ENCODE data around the gene PTPN1. TPM values are rescaled to one million over a fixed set of nuclear protein-coding genes. Genes with fewer than 3 reads are reported as not detected.
A peak's percentile ranks its signal among the peaks of the same experiment; 100 is the strongest.

The PTPN1 gene
- total RNA-seq, 4 donors from 2014 or later, result 20.5 to 28.8 (median 24.9) TPM

DNA sequence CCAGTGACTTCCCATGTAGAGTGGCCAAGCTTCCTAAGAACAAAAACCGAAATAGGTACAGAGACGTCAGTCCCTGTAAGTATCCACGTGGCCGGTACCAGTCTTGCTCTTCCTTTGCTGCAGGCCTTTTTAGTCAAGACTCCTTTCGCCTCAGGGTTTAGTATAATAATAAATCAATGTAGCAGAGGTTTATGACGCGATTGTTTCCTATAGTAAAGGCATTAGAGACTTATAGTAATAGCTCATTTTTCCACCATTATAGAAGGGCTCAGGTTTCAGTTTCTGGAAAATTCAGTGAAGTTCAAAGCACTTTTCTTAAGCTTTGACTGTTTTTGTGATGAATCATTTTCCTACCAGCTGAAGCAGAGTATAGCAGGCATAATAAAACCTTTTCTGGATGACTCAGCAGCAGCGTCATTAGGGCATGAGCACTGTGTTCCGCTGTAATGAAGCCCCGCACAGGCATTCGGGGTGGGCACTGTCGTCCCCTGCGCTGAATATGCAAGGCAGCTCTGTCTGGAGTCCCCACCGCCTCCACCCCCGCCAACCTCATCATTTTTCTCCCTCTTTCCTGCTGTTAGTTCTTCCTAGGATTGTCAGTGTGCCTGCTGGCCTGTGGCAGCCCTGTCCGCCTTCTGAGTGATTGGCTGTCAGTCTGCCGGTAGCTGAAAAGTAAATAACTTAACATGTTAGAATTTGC is 51.3 kb downstream of the PTPN1 start:
- intact Hi-C loops (cut with DNase I), result no loop called here
- Histone ChIP-seq H3K27ac (no peak overlapping the region), H3K4me1 (peaks cover 4 to 36% of the 10 kb centered on the region in 2 donors), H3K4me3 (replicated peaks in 1 of 3) (no peak overlapping the region), H3K36me3 (no peaks in the 10 kb centered on the region), H3K9me3 (no peaks in the 10 kb centered on the region), H3K27me3 (no peaks in the 10 kb centered on the region)
- WGBS, 2 donors, result 91 to 92% methylated on average over 17 of the region's 17 CpGs
- no peak for TF ChIP-seq POLR2A (IDR thresholded peaks at IDR 0.05)
- TF ChIP-seq, protein P1, sequence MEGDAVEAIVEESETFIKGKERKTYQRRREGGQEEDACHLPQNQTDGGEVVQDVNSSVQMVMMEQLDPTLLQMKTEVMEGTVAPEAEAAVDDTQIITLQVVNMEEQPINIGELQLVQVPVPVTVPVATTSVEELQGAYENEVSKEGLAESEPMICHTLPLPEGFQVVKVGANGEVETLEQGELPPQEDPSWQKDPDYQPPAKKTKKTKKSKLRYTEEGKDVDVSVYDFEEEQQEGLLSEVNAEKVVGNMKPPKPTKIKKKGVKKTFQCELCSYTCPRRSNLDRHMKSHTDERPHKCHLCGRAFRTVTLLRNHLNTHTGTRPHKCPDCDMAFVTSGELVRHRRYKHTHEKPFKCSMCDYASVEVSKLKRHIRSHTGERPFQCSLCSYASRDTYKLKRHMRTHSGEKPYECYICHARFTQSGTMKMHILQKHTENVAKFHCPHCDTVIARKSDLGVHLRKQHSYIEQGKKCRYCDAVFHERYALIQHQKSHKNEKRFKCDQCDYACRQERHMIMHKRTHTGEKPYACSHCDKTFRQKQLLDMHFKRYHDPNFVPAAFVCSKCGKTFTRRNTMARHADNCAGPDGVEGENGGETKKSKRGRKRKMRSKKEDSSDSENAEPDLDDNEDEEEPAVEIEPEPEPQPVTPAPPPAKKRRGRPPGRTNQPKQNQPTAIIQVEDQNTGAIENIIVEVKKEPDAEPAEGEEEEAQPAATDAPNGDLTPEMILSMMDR (IDR thresholded peaks at IDR 0.05), result no peak
- DNase-seq, result no peak

DNA sequence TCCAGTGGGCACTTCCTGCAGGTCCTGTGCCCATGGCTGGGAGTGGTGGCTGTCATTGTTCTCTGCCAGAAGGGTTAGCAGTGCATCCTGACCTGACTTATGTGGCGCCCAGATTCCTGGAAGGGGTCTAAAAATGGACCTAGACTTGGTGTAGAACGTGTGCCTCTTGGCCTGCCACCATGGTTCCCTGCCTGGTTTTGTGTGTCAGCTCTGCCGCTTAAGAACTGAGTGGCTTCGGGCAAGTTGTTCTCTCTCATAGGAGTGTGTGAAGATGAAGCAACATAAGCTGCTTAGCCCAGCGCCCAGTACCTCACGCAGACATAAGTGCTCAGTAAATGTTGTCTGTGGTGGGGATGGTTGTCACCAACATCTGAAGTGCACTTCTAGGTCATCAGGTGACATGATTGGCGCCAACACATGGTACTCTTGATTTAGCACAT is 52.1 kb downstream of the PTPN1 start:
- Histone ChIP-seq H3K4me3 (replicated peaks in 1 of 3) (no peak overlapping the region), H3K27ac (peak overlapping the region in 1 of 3 donors; percentile 6), H3K27me3 (no peaks in the 10 kb centered on the region), H3K36me3 (no peaks in the 10 kb centered on the region), H3K4me1 (peaks cover 4 to 36% of the 10 kb centered on the region in 2 donors), H3K9me3 (no peaks in the 10 kb centered on the region)
- no peak for TF ChIP-seq POLR2A (IDR thresholded peaks at IDR 0.05)
- TF ChIP-seq, protein P1 (IDR thresholded peaks at IDR 0.05), result no peak
- no peak for DNase-seq
- intact Hi-C loops (cut with DNase I), result no loop called here
- 97 to 100% methylated on average over 6 to 7 of the region's 7 CpGs for WGBS, 2 donors

DNA sequence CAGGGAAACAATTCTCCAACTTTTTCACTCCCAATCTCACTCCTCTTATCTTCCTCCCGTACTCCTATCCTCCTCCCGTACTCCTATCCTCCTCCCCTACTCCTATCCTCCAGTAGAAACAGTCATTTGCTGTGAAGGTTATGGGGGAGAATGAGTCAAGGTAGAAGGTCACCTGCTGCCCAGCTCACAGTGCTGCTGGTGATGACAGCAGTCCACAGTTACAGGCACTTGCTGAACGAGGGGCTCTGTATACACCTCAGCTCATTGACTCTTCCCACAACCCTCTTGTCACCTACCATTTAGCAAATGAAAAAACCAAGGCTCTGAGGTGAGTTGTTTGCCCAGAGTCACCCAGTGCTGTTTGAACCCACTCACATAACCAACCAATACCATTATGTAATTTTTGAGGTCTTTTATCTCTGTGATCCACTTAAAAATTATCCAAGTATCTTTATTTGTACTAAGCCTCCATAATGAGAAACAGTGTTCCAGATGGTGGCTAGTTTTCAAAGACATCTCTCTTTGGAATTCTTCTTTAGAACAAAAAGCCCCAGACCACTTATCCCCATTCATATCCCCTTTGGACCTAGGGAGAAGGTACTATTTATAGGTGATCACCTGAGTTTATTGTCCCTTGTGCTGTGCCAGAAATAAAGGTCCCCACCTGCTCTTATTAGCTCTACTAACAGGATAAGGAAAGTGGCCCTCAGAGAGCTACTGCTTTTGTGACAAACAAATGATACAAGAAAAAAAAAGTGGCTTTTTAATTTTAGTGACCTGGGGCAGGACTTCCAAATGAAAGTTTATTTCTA is 53.2 kb downstream of the PTPN1 start:
- Histone ChIP-seq H3K27me3 (no peaks in the 10 kb centered on the region), H3K4me3 (replicated peaks in 1 of 3) (no peak overlapping the region), H3K4me1 (peaks cover 4 to 36% of the 10 kb centered on the region in 2 donors), H3K9me3 (no peaks in the 10 kb centered on the region), H3K27ac (peak overlapping the region in 1 of 3 donors; percentile 6), H3K36me3 (peaks cover 4 to 9% of the 10 kb centered on the region in 2 donors)
- TF ChIP-seq, protein P1 (IDR thresholded peaks at IDR 0.05), result no peak
- 81 to 89% methylated on average over 3 of the region's 3 CpGs for WGBS, 2 donors
- intact Hi-C loops (cut with DNase I), result no loop called here
- no peak for DNase-seq

- Histone ChIP-seq H3K27ac (no peak overlapping the region), H3K36me3 (peaks cover 16 to 18% of the 10 kb centered on the region in 2 donors), H3K4me1 (peaks cover 5 to 33% of the 10 kb centered on the region in 2 donors), H3K9me3 (no peaks in the 10 kb centered on the region), H3K4me3 (replicated peaks in 1 of 3) (no peak overlapping the region), H3K27me3 (no peaks in the 10 kb centered on the region)
- no peak for DNase-seq
- TF ChIP-seq, protein P1 (IDR thresholded peaks at IDR 0.05), result no peak
- TF ChIP-seq POLR2A (IDR thresholded peaks at IDR 0.05), result no peak
- 71 to 81% methylated on average over 2 of the region's 2 CpGs for WGBS, 2 donors
- intact Hi-C loops (cut with DNase I), result no loop called here
Measured at GRCh38 chr20:50565383-50565782, 55.2 kb downstream of the PTPN1 start.

DNA sequence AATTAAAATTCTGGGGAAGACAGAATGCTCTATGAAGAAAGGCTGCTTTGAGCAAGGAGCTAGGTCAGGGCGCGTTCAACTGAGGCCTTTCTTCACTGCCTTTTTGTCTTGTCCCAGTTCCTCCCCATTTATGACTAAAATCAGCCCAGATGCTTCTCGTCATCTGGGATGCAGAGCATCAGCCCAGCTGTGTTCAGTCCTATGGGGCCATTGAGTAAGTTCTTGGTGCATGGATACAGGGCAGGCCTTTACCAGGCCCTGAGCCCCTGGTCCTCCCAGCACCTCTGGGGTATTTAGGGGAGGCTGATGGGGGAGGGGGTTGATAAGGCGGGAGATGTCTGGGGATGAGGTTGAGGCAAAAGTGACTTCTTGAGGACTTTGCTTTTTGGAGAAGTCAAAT is 55.7 kb downstream of the PTPN1 start:
- Histone ChIP-seq H3K4me1 (peaks cover 3 to 33% of the 10 kb centered on the region in 2 donors), H3K36me3 (peaks cover 16 to 18% of the 10 kb centered on the region in 2 donors), H3K4me3 (replicated peaks in 1 of 3) (no peak overlapping the region), H3K9me3 (no peaks in the 10 kb centered on the region), H3K27me3 (no peaks in the 10 kb centered on the region), H3K27ac (no peak overlapping the region)
- intact Hi-C loops (cut with DNase I), result no loop called here
- TF ChIP-seq, protein P1 (IDR thresholded peaks at IDR 0.05), result no peak
- no peak for TF ChIP-seq POLR2A (IDR thresholded peaks at IDR 0.05)
- 96 to 97% methylated on average over 4 of the region's 4 CpGs for WGBS, 2 donors
- no peak for DNase-seq

Measured in thyroid gland (tissue), 4 donors.